ENCODE results near the gene PON3. TPM values are rescaled to one million over a fixed set of nuclear protein-coding genes. Genes with fewer than 3 reads are reported as not detected.

PON3 gene
- total and polyA plus RNA-seq, 2 of the 13 experiments (the other 11 are each of a cell fraction or from before 2014, with no cell fraction given): 23.6 to 37.8 TPM

DNA sequence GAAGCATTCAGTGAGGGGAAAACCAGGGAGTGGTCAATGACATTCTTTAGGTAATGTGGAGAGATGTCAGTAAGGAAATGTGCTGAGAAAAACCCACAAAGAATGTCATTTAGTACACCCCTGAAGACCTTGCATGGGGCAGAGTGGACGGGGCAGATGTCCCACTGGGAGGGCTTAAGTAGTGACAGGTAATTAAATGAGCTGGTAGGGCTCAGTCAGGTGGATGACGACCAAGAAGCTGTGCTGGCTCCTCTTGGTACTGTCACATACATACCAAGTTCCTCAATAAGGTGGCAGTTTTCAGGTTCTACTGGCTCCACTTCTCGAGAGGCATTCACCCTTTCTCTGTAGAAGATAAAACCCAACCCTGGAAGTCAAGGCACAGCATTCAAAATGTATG is 1.8 kb downstream of the PON3 start:
- TF ChIP-seq, protein P1, sequence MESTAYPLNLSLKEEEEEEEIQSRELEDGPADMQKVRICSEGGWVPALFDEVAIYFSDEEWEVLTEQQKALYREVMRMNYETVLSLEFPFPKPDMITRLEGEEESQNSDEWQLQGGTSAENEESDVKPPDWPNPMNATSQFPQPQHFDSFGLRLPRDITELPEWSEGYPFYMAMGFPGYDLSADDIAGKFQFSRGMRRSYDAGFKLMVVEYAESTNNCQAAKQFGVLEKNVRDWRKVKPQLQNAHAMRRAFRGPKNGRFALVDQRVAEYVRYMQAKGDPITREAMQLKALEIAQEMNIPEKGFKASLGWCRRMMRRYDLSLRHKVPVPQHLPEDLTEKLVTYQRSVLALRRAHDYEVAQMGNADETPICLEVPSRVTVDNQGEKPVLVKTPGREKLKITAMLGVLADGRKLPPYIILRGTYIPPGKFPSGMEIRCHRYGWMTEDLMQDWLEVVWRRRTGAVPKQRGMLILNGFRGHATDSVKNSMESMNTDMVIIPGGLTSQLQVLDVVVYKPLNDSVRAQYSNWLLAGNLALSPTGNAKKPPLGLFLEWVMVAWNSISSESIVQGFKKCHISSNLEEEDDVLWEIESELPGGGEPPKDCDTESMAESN (CRISPR knock-in tag; conservative IDR thresholded peaks at IDR 0.05): no peak
- TF ChIP-seq GFI1 (CRISPR knock-in tag; IDR thresholded peaks at IDR 0.05; ENCODE audit: borderline replicate concordance) (no peak), KDM5B (CRISPR knock-in tag; IDR thresholded peaks at IDR 0.05; ENCODE audit: borderline replicate concordance) (no peak), ZNF3 (CRISPR knock-in tag; IDR thresholded peaks at IDR 0.05) (no peak), SMAD9 (CRISPR knock-in tag; IDR thresholded peaks at IDR 0.05) (no peak), ZNF251 (CRISPR knock-in tag; IDR thresholded peaks at IDR 0.05) (no peak), ZNF563 (CRISPR knock-in tag; IDR thresholded peaks at IDR 0.05) (no peak), ZBTB21 (CRISPR knock-in tag; IDR thresholded peaks at IDR 0.05) (no peak), ZFP41 (CRISPR knock-in tag; IDR thresholded peaks at IDR 0.05; ENCODE audit: borderline replicate concordance) (no peak), MBNL3 (CRISPR knock-in tag; conservative IDR thresholded peaks at IDR 0.05) (no peak)
- no TSS peak for BruUV-seq (replicated peaks)
- in situ Hi-C loops (cut with HindIII; ENCODE audit: extremely low pct_ligation_motif_present, low pct_unique_long_range_greater_than_20kb): no loop called here
- Histone ChIP-seq H2AFZ (ENCODE audit: low read length) (no peak overlapping the region), H3K9me3 (ENCODE audit: low read length) (no peaks in the 10 kb centered on the region), H3K79me2 (ENCODE audit: insufficient read depth, low read length) (peaks cover 23% of the 10 kb centered on the region), H3K9ac (ENCODE audit: insufficient read depth, low read depth, low read length) (no peak overlapping the region), H3K27ac (ENCODE audit: extremely low read length, insufficient read depth, low read length) (no peak overlapping the region), H3K4me3 (replicated peaks in 1 of 3; ENCODE audit: insufficient read depth in 1 of 3, low read depth in 2 of 3, low read length in 3 of 3) (no peak overlapping the region), H4K20me1 (ENCODE audit: insufficient read depth, low read length) (no peaks in the 10 kb centered on the region), H3K36me3 (replicated peaks in 1 of 2; ENCODE audit: control insufficient read depth in 1 of 2, insufficient read depth in 2 of 2, low read length in 2 of 2) (no peaks in the 10 kb centered on the region; a peak in 1 of 5 replicates), H3K4me1 (ENCODE audit: insufficient read depth, low read length) (peaks cover 26% of the 10 kb centered on the region), H3K27me3 (ENCODE audit: control insufficient read depth in 1 of 2, insufficient read depth in 2 of 2, low read length in 2 of 2) (no peaks in the 10 kb centered on the region; a peak in 1 of 5 replicates), H3K4me2 (ENCODE audit: low read depth, low read length) (no peak overlapping the region)
- FAIRE-seq (no peak), ATAC-seq (no peak), DNase-seq (ENCODE audit: low spot score) (no peak)
- WGBS (ENCODE audit: low lambda C conversion rate): 100% methylated on average over 2 of the region's 3 CpGs
- CTCF ChIA-PET (ENCODE audit: low intra/inter-chr PET ratio, low total read pairs): interaction anchor here (2.7 kb wide), 1 partner anchor 84 kb away, joined by 28 read pairs; no protein-coding TSS in a partner anchor
- intact Hi-C loops (cut with micrococcal nuclease; ENCODE audit: unreplicated experiment): no loop called here
- POLR2A ChIA-PET: no interaction called here

All from HepG2 (cell line).